ENCODE results near the gene LARP1.
"Not testable (repeated sequence)": the region's sequence is repeated elsewhere in the genome, so short reads cannot be mapped to it uniquely, and the experiment has no call there.

The LARP1 gene

DNA sequence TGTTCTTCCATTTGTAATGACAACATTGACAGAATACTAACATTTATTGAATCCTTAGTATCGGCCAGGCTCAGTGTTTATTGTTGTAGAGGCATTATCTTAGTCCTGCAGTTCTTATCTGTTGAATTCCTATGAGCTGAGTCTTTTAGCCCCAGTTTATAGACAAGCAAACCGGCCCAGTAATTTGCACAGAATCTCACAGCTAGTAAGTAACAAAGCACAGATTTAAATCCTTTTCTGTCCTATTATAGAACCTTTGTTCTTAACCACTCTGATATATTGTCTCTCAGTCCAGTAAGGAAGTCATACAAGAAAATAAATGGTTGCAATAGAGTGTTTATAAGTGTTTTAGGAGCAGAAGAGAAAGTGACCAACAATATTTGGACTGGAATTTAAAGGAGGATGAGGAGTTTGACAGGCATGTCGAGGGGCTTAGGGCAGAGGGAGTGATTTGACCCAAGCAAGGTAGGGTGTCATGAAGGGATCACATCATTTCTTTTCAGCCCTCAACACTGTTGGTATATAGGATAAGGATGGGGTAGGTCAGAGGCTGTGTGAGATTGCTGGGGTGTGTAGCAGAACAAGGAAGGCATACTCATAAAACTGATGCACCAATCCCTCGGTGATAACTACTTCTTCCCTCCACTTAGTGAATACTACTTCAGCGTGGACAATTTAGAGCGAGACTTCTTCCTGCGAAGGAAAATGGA lies 39.5 kb downstream of the LARP1 start:
- no peak for DNase-seq (ENCODE audit: low spot score)

GRCh38 chr5:154795235-154795596 lies 40.0 kb downstream of the LARP1 start:
- DNase-seq (ENCODE audit: low spot score) = no peak

GRCh38 chr5:154797762-154798161 lies 42.6 kb downstream of the LARP1 start:
- DNase-seq (ENCODE audit: low spot score) = no peak

- DNase-seq (ENCODE audit: low spot score) = no peak
Observed at GRCh38 chr5:154800582-154800981, 45.4 kb downstream of the LARP1 start.

DNA sequence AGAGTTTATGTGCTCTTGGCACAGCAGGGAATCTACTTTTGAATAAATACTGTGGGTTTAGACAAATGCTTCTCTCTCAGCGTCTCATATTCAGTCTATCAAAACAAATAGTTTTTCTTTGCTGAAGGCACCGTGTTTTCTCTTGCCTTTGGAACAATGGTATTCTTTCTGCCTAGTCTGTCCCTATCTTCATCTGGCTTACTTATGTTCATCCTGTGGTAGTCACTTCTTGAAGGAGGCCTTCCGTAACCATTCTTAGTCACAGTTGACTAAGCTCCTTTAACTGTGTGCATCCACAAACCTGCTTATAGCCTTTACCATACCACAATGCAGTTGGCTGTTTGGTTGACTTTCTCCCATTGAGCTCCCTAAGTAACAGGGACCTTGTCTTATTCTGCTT lies 45.9 kb downstream of the LARP1 start:
- no peak for DNase-seq (ENCODE audit: low spot score)

- no peak for DNase-seq (ENCODE audit: low spot score)
Observed at GRCh38 chr5:154802050-154802449, 46.9 kb downstream of the LARP1 start.

- DNase-seq (ENCODE audit: low spot score) = no peak
Observed at GRCh38 chr5:154806176-154806575, 51.0 kb downstream of the LARP1 start.

GRCh38 chr5:154811239-154811638 lies 56.1 kb downstream of the LARP1 start:
- no peak for DNase-seq (ENCODE audit: low spot score)

DNA sequence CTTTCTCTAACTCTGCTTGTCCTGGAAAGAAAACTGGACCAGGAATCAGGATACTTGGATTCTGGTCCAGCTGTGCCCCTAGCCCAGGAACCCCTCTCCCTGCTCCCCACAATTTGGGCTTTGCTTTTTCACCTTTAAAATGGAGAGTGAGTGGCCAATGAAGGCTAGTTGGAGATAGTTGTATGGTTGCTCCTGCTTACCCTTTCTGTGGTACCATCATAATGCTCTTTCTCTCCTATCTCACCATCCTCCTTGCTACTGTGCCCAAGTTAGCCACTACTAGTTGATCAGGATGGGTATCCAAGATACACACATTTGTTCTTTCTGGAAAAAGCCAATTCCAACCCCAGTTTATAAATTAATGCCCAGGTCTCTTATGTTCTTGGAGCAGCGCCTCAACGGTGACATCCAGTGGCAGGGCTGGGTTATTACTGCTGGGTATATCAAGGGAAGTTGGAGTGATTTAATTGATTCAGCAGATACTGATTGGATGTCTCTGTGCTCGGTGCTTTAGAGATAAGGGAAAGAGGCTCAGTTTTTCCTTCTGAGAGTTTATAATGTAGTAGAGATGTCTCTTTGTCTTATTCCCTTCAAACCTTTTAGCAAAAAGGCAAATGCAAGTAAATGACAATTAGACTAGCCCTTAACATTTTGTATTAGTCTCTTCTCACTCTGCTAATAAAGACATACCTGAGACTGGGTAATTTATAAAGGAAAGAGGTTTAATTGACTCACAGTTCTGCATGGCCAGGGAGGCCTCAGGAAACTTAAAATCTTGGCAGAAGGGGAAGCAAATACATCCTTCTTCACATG lies 56.7 kb downstream of the LARP1 start:
- peak; percentile 65 for DNase-seq (ENCODE audit: low spot score)

- no peak for DNase-seq (ENCODE audit: low spot score)
Observed at GRCh38 chr5:154813158-154813557, 58.0 kb downstream of the LARP1 start.

GRCh38 chr5:154813736-154814135 lies 58.6 kb downstream of the LARP1 start:
- no peak for DNase-seq (ENCODE audit: low spot score)

DNA sequence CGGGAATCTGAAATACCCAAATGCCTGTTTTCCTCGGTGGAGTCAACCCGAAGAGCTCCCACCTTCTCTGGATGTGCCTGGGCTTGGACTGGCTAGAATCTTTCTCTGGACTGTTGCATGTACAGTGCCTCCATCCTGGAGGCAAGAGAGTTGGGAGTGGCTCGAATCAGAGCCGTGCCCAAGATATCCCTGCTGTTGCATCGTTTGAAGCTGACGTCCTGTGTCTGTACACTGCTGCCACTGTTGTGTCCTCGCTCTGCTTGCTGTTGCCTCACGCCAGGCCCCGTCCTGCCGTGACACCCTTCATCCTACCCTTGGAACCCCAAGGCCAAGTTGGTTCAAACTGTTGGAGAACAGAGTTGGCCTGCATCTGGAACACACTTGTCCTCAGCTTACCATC lies 59.8 kb downstream of the LARP1 start:
- DNase-seq (ENCODE audit: low spot score) = no peak

DNA sequence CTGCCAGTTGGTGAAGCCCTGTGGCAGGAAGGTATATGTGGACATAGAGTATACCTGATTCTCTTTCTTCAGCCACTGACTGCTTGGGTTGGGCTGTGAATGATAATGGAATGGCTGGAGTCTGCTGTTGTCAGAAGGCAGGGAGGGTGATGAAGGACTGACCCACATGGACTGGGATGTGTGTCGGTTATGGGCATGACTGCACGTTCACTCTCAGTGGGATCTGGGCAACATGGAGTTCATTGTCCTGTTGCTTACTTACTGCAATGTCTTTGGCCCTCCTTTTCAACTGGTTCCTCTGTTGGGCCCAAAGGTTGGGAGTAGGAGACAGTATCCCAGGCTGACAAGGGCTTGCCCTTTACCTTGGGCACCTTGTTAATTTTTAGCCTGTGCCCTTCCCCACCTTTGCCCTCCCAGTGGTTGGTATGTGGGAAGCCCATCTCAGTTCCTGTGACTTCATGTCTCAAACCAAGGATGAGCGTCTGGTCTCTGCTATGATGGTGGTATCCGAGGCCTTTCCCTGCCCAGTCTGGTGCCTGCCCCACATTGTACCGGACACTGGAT lies 60.6 kb downstream of the LARP1 start:
- DNase-seq (ENCODE audit: low spot score) = no peak

GRCh38 chr5:154816891-154817492 lies 61.8 kb downstream of the LARP1 start:
- DNase-seq (ENCODE audit: low spot score) = no peak

GRCh38 chr5:154817815-154818214 lies 62.6 kb downstream of the LARP1 start:
- no peak for DNase-seq (ENCODE audit: low spot score)

GRCh38 chr5:154818471-154819116 lies 63.4 kb downstream of the LARP1 start:
- DNase-seq (ENCODE audit: low spot score) = no peak

DNA sequence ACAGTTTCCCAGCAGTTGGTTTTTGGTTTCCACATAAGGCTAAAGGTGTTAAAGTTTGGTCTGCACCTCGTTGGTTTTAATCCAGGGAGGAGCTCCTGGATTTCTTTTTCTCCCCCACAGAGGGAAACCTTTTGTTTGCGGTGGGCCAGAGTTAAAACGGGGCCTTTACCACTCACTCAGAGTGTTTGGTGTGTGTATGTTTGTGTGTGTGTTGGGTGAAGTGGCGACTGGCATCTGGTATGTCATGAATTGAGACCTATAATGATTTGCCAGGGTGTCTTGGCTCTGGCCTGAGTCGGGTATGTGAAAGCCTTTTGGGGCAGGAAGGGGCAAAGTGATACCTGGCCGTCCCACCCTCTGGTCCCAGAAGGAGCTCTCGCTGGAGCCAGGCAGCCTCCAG lies 64.4 kb downstream of the LARP1 start:
- DNase-seq (ENCODE audit: low spot score) = no peak

GRCh38 chr5:154820383-154820782 lies 65.2 kb downstream of the LARP1 start:
- no peak for DNase-seq (ENCODE audit: low spot score)

DNA sequence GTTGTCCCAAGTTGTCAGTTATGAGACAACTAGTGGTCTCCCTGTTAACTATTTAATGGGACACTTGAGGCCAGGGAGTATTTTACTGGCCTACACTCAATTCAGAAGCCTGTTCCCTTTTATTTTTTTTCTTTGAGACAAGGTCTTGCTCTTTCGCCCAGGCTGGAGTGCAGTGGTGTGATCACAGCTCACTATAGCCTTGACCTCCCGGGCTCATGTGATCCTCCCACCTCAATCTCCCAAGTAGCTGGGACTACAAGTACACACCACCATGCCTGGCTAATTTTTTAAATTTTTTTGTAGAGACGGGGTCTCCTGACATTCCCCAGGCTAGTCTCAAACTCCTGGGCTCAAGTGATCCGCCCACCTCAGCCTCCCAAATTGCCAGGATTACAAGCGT lies 67.7 kb downstream of the LARP1 start:
- not testable (repeated sequence) for DNase-seq (ENCODE audit: low spot score)

DNA sequence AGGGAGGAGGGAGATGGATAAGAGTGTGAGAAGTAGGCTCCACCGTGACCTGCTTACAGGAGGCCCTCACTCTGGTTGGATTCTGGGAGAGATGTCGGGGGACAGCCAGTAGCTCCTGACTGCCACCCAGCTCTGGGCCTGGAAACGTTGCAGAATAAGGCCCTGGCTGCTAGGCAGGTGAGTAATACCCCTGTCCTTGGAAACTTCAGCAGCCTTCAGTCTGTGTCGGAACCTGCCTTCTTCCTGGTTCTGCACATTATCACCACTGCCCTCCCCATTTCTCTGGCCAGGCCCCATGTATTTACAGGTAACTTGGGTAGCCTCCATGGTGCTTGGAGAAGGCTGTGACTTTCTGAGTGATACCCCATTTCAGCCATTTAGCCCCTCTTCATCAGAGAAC lies 68.4 kb downstream of the LARP1 start:
- DNase-seq (ENCODE audit: low spot score) = no peak

- DNase-seq (ENCODE audit: low spot score) = no peak
Observed at GRCh38 chr5:154824070-154824469, 68.9 kb downstream of the LARP1 start.

- no peak for DNase-seq (ENCODE audit: low spot score)
Observed at GRCh38 chr5:154829181-154829588, 74.0 kb downstream of the LARP1 start.
